DMS79 (cell line): ENCODE results near the gene GLMN.

ENCODE experiments used
- DNase-seq: peaks from one replicate; lab custom pipeline; 2025; lab: John Stamatoyannopoulos, UW

The GLMN gene

GRCh38 chr1:92298573-92299476 is at the start of gene GLMN, which contains the start of gene RPAP2:
Gene GLMN (minus strand): TSS chr1:92298987. CDS start chr1:92297999, 988 bp downstream.
Gene RPAP2 (plus strand): TSS chr1:92299059. CDS start chr1:92299074, 15 bp downstream.
- peak; percentile 73 for DNase-seq

- no peak for DNase-seq
These were observed 48.3 kb upstream of the GLMN start for GRCh38 chr1:92346866-92347640.

GRCh38 chr1:92343061-92343460 is 44.3 kb upstream of the GLMN start:
- no peak for DNase-seq

GRCh38 chr1:92342401-92342800 is 43.6 kb upstream of the GLMN start:
- no peak for DNase-seq

GRCh38 chr1:92340154-92340553 is 41.4 kb upstream of the GLMN start:
- DNase-seq: no peak

GRCh38 chr1:92333668-92334067 is 34.9 kb upstream of the GLMN start:
- no peak for DNase-seq

GRCh38 chr1:92329347-92330129 is 30.8 kb upstream of the GLMN start:
- DNase-seq: no peak

GRCh38 chr1:92327794-92328193 is 29.0 kb upstream of the GLMN start:
- no peak for DNase-seq

- no peak for DNase-seq
These were observed 27.9 kb upstream of the GLMN start for GRCh38 chr1:92326681-92327080.

GRCh38 chr1:92324784-92325183 is 26.0 kb upstream of the GLMN start:
- no peak for DNase-seq

GRCh38 chr1:92323473-92324453 is 25.0 kb upstream of the GLMN start:
- DNase-seq: no peak

GRCh38 chr1:92317836-92318493 is 19.2 kb upstream of the GLMN start:
- DNase-seq: no peak

- no peak for DNase-seq
These were observed 17.2 kb upstream of the GLMN start for GRCh38 chr1:92315766-92316599.

GRCh38 chr1:92314024-92314423 is 15.2 kb upstream of the GLMN start:
- DNase-seq: no peak

- no peak for DNase-seq
These were observed 11.4 kb upstream of the GLMN start for GRCh38 chr1:92310185-92310597.

GRCh38 chr1:92307980-92308379 is 9.2 kb upstream of the GLMN start:
- no peak for DNase-seq

GRCh38 chr1:92306020-92306419 is 7.2 kb upstream of the GLMN start:
- DNase-seq: no peak

- no peak for DNase-seq
These were observed 2.2 kb upstream of the GLMN start for GRCh38 chr1:92301021-92301420.

GRCh38 chr1:92299477-92300150 is 827 bp upstream of the GLMN start:
- no peak for DNase-seq
